ENCODE measurements around the gene EPDR1. TPM values are rescaled to one million over a fixed set of nuclear protein-coding genes. Genes with fewer than 3 reads are reported as not detected.

The EPDR1 gene
- total RNA-seq, 4 donors from 2014 or later = 19.1 to 47.0 (median 28.2) TPM

DNA sequence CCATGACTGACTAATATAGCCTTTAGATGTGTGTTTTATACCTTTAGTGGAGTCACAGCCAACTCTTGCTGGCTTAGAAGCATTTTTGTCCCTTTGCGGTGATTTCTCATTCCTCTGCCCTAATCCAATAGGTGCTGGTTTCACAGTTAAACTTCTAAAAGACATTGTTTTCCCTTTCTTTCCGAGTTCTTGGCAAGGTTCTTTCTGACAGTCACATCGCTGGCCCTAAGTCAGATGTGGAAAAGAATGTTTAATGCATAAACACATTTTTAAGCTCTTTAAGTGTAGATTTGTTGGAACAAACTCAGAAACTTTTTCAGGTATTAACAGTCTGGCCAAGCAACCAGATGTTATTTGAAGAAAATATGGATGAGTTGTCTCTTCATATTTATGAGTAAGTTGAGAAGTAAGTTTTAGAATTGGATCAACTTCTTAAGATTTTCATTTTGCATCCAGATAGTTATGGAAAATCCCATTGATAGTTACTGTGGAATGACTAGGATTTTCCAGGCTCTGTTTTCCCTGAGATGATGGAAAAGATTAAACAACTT is 4.1 kb downstream of the EPDR1 start:
- Histone ChIP-seq H3K9me3 (peaks cover 0 to 8% of the 10 kb centered on the region in 2 donors), H3K36me3 (no peaks in the 10 kb centered on the region), H3K27me3 (no peaks in the 10 kb centered on the region), H3K4me3 (no peak overlapping the region), H3K27ac (no peak overlapping the region), H3K4me1 (peaks cover 0 to 14% (median 5%) of the 10 kb centered on the region in 4 donors)
- WGBS, 2 donors (ENCODE audit: low coverage in 1 of 2) = 63 to 71% methylated on average over 3 of the region's 3 CpGs
- in situ Hi-C loops (cut with MboI; ENCODE audit: low pct_ligation_motif_present in 1 of 4, low pct_unique_long_range_greater_than_20kb in 1 of 4, low sequenced_read_pairs in 3 of 4) = loop anchor here (25.0 kb wide), 2 partner anchors 163 to 288 kb away; no protein-coding TSS in a partner anchor
- DNase-seq = no peak
- intact Hi-C loops (cut with DNase I; ENCODE audit: low total_unique reads) = no loop called here
- TF ChIP-seq POLR2AphosphoS5 (IDR thresholded peaks at IDR 0.05) = no peak
- no peak for TF ChIP-seq POLR2A (IDR thresholded peaks at IDR 0.05)
- TF ChIP-seq, protein P1, sequence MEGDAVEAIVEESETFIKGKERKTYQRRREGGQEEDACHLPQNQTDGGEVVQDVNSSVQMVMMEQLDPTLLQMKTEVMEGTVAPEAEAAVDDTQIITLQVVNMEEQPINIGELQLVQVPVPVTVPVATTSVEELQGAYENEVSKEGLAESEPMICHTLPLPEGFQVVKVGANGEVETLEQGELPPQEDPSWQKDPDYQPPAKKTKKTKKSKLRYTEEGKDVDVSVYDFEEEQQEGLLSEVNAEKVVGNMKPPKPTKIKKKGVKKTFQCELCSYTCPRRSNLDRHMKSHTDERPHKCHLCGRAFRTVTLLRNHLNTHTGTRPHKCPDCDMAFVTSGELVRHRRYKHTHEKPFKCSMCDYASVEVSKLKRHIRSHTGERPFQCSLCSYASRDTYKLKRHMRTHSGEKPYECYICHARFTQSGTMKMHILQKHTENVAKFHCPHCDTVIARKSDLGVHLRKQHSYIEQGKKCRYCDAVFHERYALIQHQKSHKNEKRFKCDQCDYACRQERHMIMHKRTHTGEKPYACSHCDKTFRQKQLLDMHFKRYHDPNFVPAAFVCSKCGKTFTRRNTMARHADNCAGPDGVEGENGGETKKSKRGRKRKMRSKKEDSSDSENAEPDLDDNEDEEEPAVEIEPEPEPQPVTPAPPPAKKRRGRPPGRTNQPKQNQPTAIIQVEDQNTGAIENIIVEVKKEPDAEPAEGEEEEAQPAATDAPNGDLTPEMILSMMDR (IDR thresholded peaks at IDR 0.05) = no peak
- no peak for TF ChIP-seq EP300 (IDR thresholded peaks at IDR 0.05; ENCODE audit: low read depth)

DNA sequence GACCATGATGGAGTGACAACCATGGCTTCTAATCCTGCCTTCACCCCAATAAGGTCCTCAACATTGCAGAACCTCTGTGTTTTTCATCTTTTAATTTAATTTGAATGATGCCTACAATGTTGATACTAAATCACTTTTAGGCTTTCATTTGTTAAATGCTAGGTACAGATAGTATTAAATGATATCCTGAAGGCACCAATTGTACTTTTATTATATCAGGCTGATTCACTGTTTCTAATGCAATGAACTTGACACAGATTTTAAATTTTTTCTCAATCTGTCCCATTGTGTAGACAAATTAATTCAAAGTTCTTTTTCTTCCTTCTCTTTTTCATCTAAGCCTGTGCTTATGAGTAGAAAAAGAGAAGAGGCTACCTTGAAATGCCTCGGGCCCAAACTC is 5.2 kb downstream of the EPDR1 start:
- Histone ChIP-seq H3K27me3 (no peaks in the 10 kb centered on the region), H3K36me3 (no peaks in the 10 kb centered on the region), H3K9me3 (peaks cover 0 to 8% of the 10 kb centered on the region in 2 donors), H3K4me1 (peaks cover 0 to 15% (median 3%) of the 10 kb centered on the region in 4 donors), H3K4me3 (no peak overlapping the region), H3K27ac (no peak overlapping the region)
- in situ Hi-C loops (cut with MboI; ENCODE audit: low pct_ligation_motif_present in 1 of 4, low pct_unique_long_range_greater_than_20kb in 1 of 4, low sequenced_read_pairs in 3 of 4) (no loop called here), intact Hi-C loops (cut with DNase I; ENCODE audit: low total_unique reads) (no loop called here)
- DNase-seq = no peak
- TF ChIP-seq, protein P1 (IDR thresholded peaks at IDR 0.05) = no peak
- no peak for TF ChIP-seq POLR2A (IDR thresholded peaks at IDR 0.05)
- TF ChIP-seq EP300 (IDR thresholded peaks at IDR 0.05; ENCODE audit: low read depth) = no peak
- TF ChIP-seq POLR2AphosphoS5 (IDR thresholded peaks at IDR 0.05) = no peak
- WGBS, 2 donors (ENCODE audit: low coverage in 1 of 2) = 92 to 100% methylated on average over 1 of the region's 1 CpG

DNA sequence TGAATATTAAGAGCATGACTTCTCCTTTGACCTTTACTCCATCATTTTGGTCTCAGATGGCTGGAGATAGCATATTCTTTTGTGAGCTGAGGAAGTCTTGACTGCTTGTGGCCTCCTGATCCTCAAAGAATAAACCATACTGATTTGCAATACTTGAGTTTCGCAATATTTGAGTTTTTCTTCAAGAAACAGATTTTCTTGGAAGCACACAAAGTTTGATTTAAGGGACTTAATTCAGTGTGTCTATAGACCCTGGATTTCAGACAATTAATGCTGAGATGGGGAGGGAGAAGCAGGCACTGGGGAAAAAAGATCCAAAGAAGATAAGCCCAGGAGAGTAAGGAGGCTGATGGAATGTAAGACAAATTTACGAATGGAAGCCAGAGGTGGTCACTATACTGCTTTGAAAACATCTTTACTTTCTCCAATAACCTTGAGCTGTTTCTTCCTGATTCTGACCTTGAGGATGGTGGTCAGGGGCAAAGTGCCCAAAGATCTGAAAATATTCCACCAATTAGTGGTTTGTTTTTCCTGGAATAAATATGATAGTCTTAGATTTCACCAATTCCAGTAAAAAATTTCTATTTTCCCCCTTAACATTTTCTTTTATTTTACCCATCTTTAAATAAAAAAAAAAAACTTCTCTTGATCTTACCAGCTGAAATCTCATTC is 7.5 kb downstream of the EPDR1 start:
- 52 to 88% methylated on average over 2 of the region's 2 CpGs for WGBS, 2 donors (ENCODE audit: low coverage in 1 of 2)
- Histone ChIP-seq H3K9me3 (peaks cover 0 to 8% of the 10 kb centered on the region in 2 donors), H3K36me3 (no peaks in the 10 kb centered on the region), H3K4me1 (peaks cover 0 to 6% (median 0%) of the 10 kb centered on the region in 4 donors), H3K27ac (no peak overlapping the region), H3K27me3 (no peaks in the 10 kb centered on the region), H3K4me3 (no peak overlapping the region)
- in situ Hi-C loops (cut with MboI; ENCODE audit: low pct_ligation_motif_present in 1 of 4, low pct_unique_long_range_greater_than_20kb in 1 of 4, low sequenced_read_pairs in 3 of 4) (no loop called here), intact Hi-C loops (cut with DNase I; ENCODE audit: low total_unique reads) (no loop called here)
- no peak for DNase-seq
- TF ChIP-seq POLR2A (IDR thresholded peaks at IDR 0.05) = no peak
- TF ChIP-seq POLR2AphosphoS5 (IDR thresholded peaks at IDR 0.05) = no peak
- no peak for TF ChIP-seq EP300 (IDR thresholded peaks at IDR 0.05; ENCODE audit: low read depth)
- TF ChIP-seq, protein P1 (IDR thresholded peaks at IDR 0.05) = no peak

DNA sequence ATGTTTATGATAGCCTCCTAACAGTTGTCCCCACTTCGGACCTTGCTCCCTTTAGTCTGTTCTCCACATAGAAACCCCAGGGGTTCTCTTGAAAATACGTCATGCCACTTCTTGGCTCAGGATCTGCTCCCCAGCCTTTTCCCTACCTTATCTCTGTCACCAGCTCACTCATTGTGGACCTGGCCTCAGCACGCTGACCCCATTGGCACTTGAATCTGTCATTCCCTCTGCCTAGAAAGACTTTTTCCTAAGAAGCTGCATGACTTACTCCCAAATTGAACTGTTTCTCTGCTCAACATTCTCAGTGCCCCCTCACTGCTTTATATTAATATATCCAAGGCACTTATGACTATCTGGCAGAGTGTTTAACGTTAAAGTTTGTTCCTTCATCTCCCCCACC is 8.4 kb downstream of the EPDR1 start:
- in situ Hi-C loops (cut with MboI; ENCODE audit: low pct_ligation_motif_present in 1 of 4, low pct_unique_long_range_greater_than_20kb in 1 of 4, low sequenced_read_pairs in 3 of 4) (no loop called here), intact Hi-C loops (cut with DNase I; ENCODE audit: low total_unique reads) (no loop called here)
- no peak for TF ChIP-seq POLR2AphosphoS5 (IDR thresholded peaks at IDR 0.05)
- no peak for TF ChIP-seq EP300 (IDR thresholded peaks at IDR 0.05; ENCODE audit: low read depth)
- TF ChIP-seq POLR2A (IDR thresholded peaks at IDR 0.05) = no peak
- TF ChIP-seq, protein P1 (IDR thresholded peaks at IDR 0.05) = no peak
- H3K4me1 ChIP-seq = peaks cover 0 to 6% (median 0%) of the 10 kb centered on the region in 4 donors
- no peak overlapping the region for H3K27ac ChIP-seq
- no peaks in the 10 kb centered on the region for H3K36me3 ChIP-seq
- 69 to 90% methylated on average over 3 to 4 of the region's 4 CpGs for WGBS, 2 donors (ENCODE audit: low coverage in 1 of 2)
- H3K27me3 ChIP-seq = no peaks in the 10 kb centered on the region
- DNase-seq = no peak
- H3K9me3 ChIP-seq = peaks cover 0 to 8% of the 10 kb centered on the region in 2 donors
- H3K4me3 ChIP-seq = no peak overlapping the region
